CD14-positive monocyte (primary cell): ENCODE data around the gene ROCK1. TPM values are rescaled to one million over a fixed set of nuclear protein-coding genes. Genes with fewer than 3 reads are reported as not detected.
"Not testable (repeated sequence)": the region's sequence is repeated elsewhere in the genome, so short reads cannot be mapped to it uniquely, and the experiment has no call there.

Experiments used
- DNase-seq, 3 donors: peaks; one replicate each; pipeline ENCODE4 v3.0.0-alpha.2; 2011 to 2022
- H2AFZ ChIP-seq: 2 replicates; pipeline ENCODE4 v1.6.0; 2012; ENCODE audit warnings: mild to moderate bottlenecking, low read depth, low read length, inconsistent platforms; ENCODE audit not compliant: insufficient read depth, poor library complexity, severe bottlenecking
- H3K27ac ChIP-seq, 2 donors: 1 replicate in 1 of 2; 2 replicates in 1 of 2; pipeline ENCODE4 v1.5.1; 2012 to 2013; ENCODE audit warnings: low read length in 2 of 2, control low read depth in 1 of 2, inconsistent platforms in 1 of 2, low read depth in 1 of 2, mild to moderate bottlenecking in 1 of 2
- H3K27me3 ChIP-seq, 2 donors: one replicate each; pipeline versions ENCODE4 v1.6.0 to v1.6.1; 2011 to 2013; ENCODE audit warnings: low read length in 2 of 2; ENCODE audit not compliant: control insufficient read depth in 2 of 2, insufficient read depth in 2 of 2
- H3K36me3 ChIP-seq, 2 donors: replicated peaks in 1 of 2; 1 replicate in 1 of 2; 2 replicates in 1 of 2; pipeline versions ENCODE4 v1.5.1 to v1.6.1; 2012 to 2013; ENCODE audit warnings: low read length in 2 of 2, control low read depth in 1 of 2, inconsistent platforms in 1 of 2, mild to moderate bottlenecking in 1 of 2; ENCODE audit not compliant: insufficient read depth in 2 of 2, control insufficient read depth in 1 of 2
- H3K4me1 ChIP-seq, 2 donors: 1 replicate in 1 of 2; 2 replicates in 1 of 2; pipeline versions ENCODE4 v1.5.1 to v1.6.1; 2012 to 2013; ENCODE audit warnings: low read length in 2 of 2, control low read depth in 1 of 2, inconsistent platforms in 1 of 2, mild to moderate bottlenecking in 1 of 2, moderate library complexity in 1 of 2; ENCODE audit not compliant: insufficient read depth in 2 of 2, control insufficient read depth in 1 of 2
- H3K4me2 ChIP-seq: replicated peaks from 2 replicates; pipeline ENCODE3; 2012; ENCODE audit warnings: low read length, moderate library complexity, mild to moderate bottlenecking; ENCODE audit not compliant: poor library complexity, severe bottlenecking; ENCODE audit errors: extremely low read depth
- H3K4me3 ChIP-seq, 3 experiments: fragments of 200-600 bp in 1 of 3; sonication (generic) in 1 of 3; replicated peaks in 1 of 3; 1 replicate in 2 of 3; 2 replicates in 1 of 3; pipeline ENCODE4 v1.5.1; 2011 to 2013; ENCODE audit warnings: low read length in 3 of 3, mild to moderate bottlenecking in 3 of 3, control low read depth in 2 of 3, low read depth in 2 of 3, inconsistent platforms in 1 of 3, moderate library complexity in 1 of 3
- H3K79me2 ChIP-seq: 2 replicates; pipeline ENCODE4 v1.6.0; 2012; ENCODE audit warnings: mild to moderate bottlenecking, control low read depth, inconsistent platforms, low read length, moderate library complexity; ENCODE audit not compliant: insufficient read depth
- H3K9ac ChIP-seq: 2 replicates; pipeline ENCODE4 v1.6.0; 2017; ENCODE audit warnings: low read length, mild to moderate bottlenecking; ENCODE audit not compliant: insufficient read depth, poor library complexity, severe bottlenecking
- H3K9me3 ChIP-seq, 2 donors: replicated peaks in 1 of 2; 1 replicate in 1 of 2; 2 replicates in 1 of 2; pipeline versions ENCODE4 v1.5.1 to v1.6.1; 2012 to 2013; ENCODE audit warnings: low read length in 2 of 2, control low read depth in 1 of 2; ENCODE audit not compliant: control insufficient read depth in 1 of 2, insufficient read depth in 1 of 2
- H4K20me1 ChIP-seq: 2 replicates; pipeline ENCODE4 v1.6.0; 2012; ENCODE audit warnings: mild to moderate bottlenecking, low read length, control low read depth, moderate library complexity; ENCODE audit not compliant: insufficient read depth
- H3K27ac Mint-ChIP-seq, 7 donors: one replicate each; pipeline ENCODE4 v1.8.0; 2020; ENCODE audit warnings: mild to moderate bottlenecking in 7 of 7, mixed read lengths in 7 of 7, moderate library complexity in 6 of 7, inconsistent platforms in 2 of 7
- H3K27me3 Mint-ChIP-seq, 3 donors: one replicate each; pipeline ENCODE4 v1.8.0; 2021 to 2022; ENCODE audit warnings: low read depth in 3 of 3, mild to moderate bottlenecking in 3 of 3, mixed read lengths in 3 of 3, moderate library complexity in 3 of 3, inconsistent platforms in 1 of 3
- H3K36me3 Mint-ChIP-seq, 2 donors: one replicate each; pipeline ENCODE4 v1.8.0; 2020; ENCODE audit warnings: mixed read lengths in 2 of 2, inconsistent platforms in 1 of 2, mild to moderate bottlenecking in 1 of 2
- H3K4me1 Mint-ChIP-seq: one replicate; pipeline ENCODE4 v1.8.0; 2020; ENCODE audit warnings: mild to moderate bottlenecking, mixed read lengths
- H3K4me3 Mint-ChIP-seq, 2 donors: one replicate each; pipeline ENCODE4 v1.8.0; 2020; ENCODE audit warnings: mild to moderate bottlenecking in 2 of 2, mixed read lengths in 2 of 2, moderate library complexity in 1 of 2
- H3K9me3 Mint-ChIP-seq, 7 donors: one replicate each; pipeline ENCODE4 v1.8.0; 2020 to 2022; ENCODE audit warnings: mixed read lengths in 7 of 7, mild to moderate bottlenecking in 6 of 7, moderate library complexity in 6 of 7, inconsistent platforms in 2 of 7
- CTCF ChIP-seq: fragments of 200-600 bp; IDR thresholded peaks from one replicate; pipeline ENCODE4 v1.8.0; 2022; ENCODE audit warnings: antibody characterized with exemption, mild to moderate bottlenecking
- WGBS: methylation state at CpG from one replicate; pipeline ENCODE4 v1.1.5; 2013; ENCODE audit warnings: missing lambda C conversion rate; ENCODE audit not compliant: insufficient coverage; 5-methylcytosine and 5-hydroxymethylcytosine counted together
- intact Hi-C, 2 donors: fragments of 100-400 bp; cut with micrococcal nuclease; formaldehyde crosslinking; loops; one replicate each; pipeline versions ENCODE4 v1.15.0 to v1.15.1; 2023
- polyA plus RNA-seq, 3 donors: library from polyadenylated mRNA; depleted of rRNA in 1 of 3; unstranded in 2 of 3; stranded (reverse) in 1 of 3; fragments of 300-500 nt in 2 of 3; fragments of >200 nt in 1 of 3; fragmentation: Illumina TruSeq in 2 of 3; gene quantifications; 1 replicate in 2 of 3; 2 replicates in 1 of 3; pipeline ENCODE4 v1.2.3, GENCODE V29; 2012 to 2021

The ROCK1 gene
- polyA plus RNA-seq, 3 donors, result 10.2 to 35.3 (median 20.3) TPM

GRCh38 chr18:21038201-21038600 lies 73.4 kb downstream of the ROCK1 start:
- H3K9me3 Mint-ChIP-seq, result peaks cover 0 to 2% (median 0%) of the 10 kb centered on the region in 7 donors
- H3K36me3 ChIP-seq, result peaks cover 55 to 95% of the 10 kb centered on the region in 2 donors
- no peak overlapping the region for H3K4me2 ChIP-seq
- no peaks in the 10 kb centered on the region for H3K4me1 ChIP-seq
- H3K79me2 ChIP-seq, result peaks cover 26% of the 10 kb centered on the region
- H3K9ac ChIP-seq, result no peak overlapping the region
- no peak for DNase-seq
- H3K27me3 Mint-ChIP-seq, result no peaks in the 10 kb centered on the region
- no peak overlapping the region for H3K27ac Mint-ChIP-seq
- H3K9me3 ChIP-seq, result no peaks in the 10 kb centered on the region
- H3K4me3 ChIP-seq, result no peak overlapping the region
- H4K20me1 ChIP-seq, result peaks cover 55% of the 10 kb centered on the region
- no peak overlapping the region for H2AFZ ChIP-seq
- H3K36me3 Mint-ChIP-seq, result peaks cover 55 to 68% of the 10 kb centered on the region in 2 donors
- no peaks in the 10 kb centered on the region for H3K27me3 ChIP-seq
- H3K4me3 Mint-ChIP-seq, result no peak overlapping the region
- H3K4me1 Mint-ChIP-seq, result no peaks in the 10 kb centered on the region
- TF ChIP-seq CTCF, result no peak
- H3K27ac ChIP-seq, result no peak overlapping the region
- intact Hi-C loops, result loop anchor here in 1 of 2 donors (10.0 kb wide), 1 partner anchor 53 kb away; no protein-coding TSS in a partner anchor

- peak overlapping the region in 5 of 7 donors; percentile 1 to 66 (median 33) for H3K27ac Mint-ChIP-seq
- H3K4me1 Mint-ChIP-seq, result no peaks in the 10 kb centered on the region
- peaks cover 25 to 86% of the 10 kb centered on the region in 2 donors for H3K36me3 ChIP-seq
- H3K9me3 Mint-ChIP-seq, result peaks cover 0 to 4% (median 0%) of the 10 kb centered on the region in 7 donors
- no peak overlapping the region for H3K4me2 ChIP-seq
- H3K79me2 ChIP-seq, result peaks cover 51% of the 10 kb centered on the region
- TF ChIP-seq CTCF, result no peak
- H3K9me3 ChIP-seq, result no peaks in the 10 kb centered on the region
- peak overlapping the region in 1 of 2 donors; percentile 2 for H3K27ac ChIP-seq
- intact Hi-C loops, result loop anchor here in 1 of 2 donors (10.0 kb wide), 1 partner anchor 47 kb away; no protein-coding TSS in a partner anchor
- H3K27me3 ChIP-seq, result no peaks in the 10 kb centered on the region
- peaks cover 50 to 61% of the 10 kb centered on the region in 2 donors for H3K36me3 Mint-ChIP-seq
- no peak overlapping the region for H3K4me3 ChIP-seq
- no peak overlapping the region for H2AFZ ChIP-seq
- H3K4me1 ChIP-seq, result no peaks in the 10 kb centered on the region
- no peak overlapping the region for H3K4me3 Mint-ChIP-seq
- DNase-seq, result no peak
- no peak overlapping the region for H3K9ac ChIP-seq
- no peaks in the 10 kb centered on the region for H3K27me3 Mint-ChIP-seq
- peaks cover 74% of the 10 kb centered on the region for H4K20me1 ChIP-seq
Observed at GRCh38 chr18:21031845-21032244, 79.8 kb downstream of the ROCK1 start.

- H3K4me1 Mint-ChIP-seq, H4K20me1 ChIP-seq, H3K4me2 ChIP-seq, H3K27me3 Mint-ChIP-seq, H3K9me3 Mint-ChIP-seq, DNase-seq, H3K27ac ChIP-seq, H2AFZ ChIP-seq, H3K27me3 ChIP-seq, intact Hi-C loops, H3K79me2 ChIP-seq, H3K9ac ChIP-seq, H3K4me1 ChIP-seq, H3K4me3 Mint-ChIP-seq, H3K4me3 ChIP-seq, H3K9me3 ChIP-seq: not testable (repeated sequence)
- H3K36me3 ChIP-seq, result peaks cover 74 to 95% of the 10 kb centered on the region in 2 donors
- Mint-ChIP-seq H3K27ac (peak overlapping the region in 1 of 7 donors; percentile 11), H3K36me3 (peaks cover 70 to 88% of the 10 kb centered on the region in 2 donors)
- WGBS, result no CpG with 5 or more reads among the region's 13 CpGs
Observed at GRCh38 chr18:21018257-21018656, 93.4 kb downstream of the ROCK1 start.
